Measurements from ENCODE around the gene VPS11.

Gene VPS11

DNA sequence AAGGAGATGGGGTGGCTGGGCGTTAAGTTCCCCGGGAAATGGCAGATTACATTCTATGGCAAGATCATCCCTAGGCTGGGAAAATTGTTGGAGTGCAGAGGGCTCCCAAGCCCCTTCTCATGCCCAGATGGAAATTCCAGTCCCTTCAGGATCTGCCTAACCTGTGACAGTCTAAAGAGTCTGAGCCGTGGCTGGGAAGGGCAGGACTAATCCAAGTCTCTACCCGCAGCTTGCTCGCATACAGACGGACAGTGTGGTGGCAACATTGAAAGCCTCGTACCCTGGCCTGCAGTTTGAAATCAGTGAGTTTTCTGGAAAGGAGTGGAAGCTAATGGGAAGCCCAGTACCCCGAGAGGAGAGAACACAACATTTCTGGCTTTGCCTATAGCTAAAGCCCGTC, 20.8 kb downstream of the VPS11 start:
- TF ChIP-seq, protein P1, sequence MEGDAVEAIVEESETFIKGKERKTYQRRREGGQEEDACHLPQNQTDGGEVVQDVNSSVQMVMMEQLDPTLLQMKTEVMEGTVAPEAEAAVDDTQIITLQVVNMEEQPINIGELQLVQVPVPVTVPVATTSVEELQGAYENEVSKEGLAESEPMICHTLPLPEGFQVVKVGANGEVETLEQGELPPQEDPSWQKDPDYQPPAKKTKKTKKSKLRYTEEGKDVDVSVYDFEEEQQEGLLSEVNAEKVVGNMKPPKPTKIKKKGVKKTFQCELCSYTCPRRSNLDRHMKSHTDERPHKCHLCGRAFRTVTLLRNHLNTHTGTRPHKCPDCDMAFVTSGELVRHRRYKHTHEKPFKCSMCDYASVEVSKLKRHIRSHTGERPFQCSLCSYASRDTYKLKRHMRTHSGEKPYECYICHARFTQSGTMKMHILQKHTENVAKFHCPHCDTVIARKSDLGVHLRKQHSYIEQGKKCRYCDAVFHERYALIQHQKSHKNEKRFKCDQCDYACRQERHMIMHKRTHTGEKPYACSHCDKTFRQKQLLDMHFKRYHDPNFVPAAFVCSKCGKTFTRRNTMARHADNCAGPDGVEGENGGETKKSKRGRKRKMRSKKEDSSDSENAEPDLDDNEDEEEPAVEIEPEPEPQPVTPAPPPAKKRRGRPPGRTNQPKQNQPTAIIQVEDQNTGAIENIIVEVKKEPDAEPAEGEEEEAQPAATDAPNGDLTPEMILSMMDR (IDR thresholded peaks at IDR 0.05; ENCODE audit: borderline replicate concordance, insufficient read depth, low read depth, low read length): no peak
- no peak overlapping the region for H3K4me3 ChIP-seq (ENCODE audit: low read depth, low read length)

DNA sequence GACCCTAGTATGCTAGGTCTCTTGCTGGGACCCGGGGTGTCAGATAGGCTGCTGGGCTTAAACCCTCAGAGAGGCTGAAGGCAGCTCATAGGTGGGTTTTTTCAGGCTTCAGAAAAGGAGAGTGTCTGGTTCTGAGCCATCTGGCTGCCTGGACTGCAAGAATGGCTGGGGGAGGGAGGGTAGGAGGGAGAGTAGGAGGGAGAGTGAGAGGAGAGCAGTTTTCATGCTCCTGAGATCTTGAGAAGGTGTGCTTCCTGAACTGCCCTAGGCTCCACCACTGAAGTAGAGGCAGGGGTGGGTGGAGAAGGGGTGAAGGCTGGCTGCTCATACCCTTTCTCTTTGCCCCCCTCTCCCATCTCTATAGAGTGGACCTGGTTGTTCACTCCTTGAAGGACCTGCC, 21.7 kb downstream of the VPS11 start:
- TF ChIP-seq, protein P1 (IDR thresholded peaks at IDR 0.05; ENCODE audit: borderline replicate concordance, insufficient read depth, low read depth, low read length): no peak
- no peak overlapping the region for H3K4me3 ChIP-seq (ENCODE audit: low read depth, low read length)

DNA sequence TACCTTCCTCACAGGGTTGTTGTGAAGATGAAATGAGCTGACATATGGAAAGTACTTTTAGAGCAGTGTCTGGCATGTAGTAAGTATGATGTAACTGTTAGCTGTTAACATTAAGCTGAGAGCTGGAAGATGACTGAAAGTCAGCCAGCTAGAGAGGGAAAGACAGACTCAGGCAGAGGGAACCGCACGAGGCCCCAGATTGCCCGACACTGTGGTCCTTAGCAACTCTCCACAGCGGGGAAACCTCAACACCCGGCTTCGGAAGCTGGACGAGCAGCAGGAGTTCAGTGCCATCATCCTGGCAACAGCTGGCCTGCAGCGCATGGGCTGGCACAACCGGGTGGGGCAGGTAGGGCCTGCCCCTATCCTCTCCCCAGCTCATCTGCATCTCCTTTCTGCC, 23.6 kb downstream of the VPS11 start:
- TF ChIP-seq, protein P1 (IDR thresholded peaks at IDR 0.05; ENCODE audit: borderline replicate concordance, insufficient read depth, low read depth, low read length): no peak

DNA sequence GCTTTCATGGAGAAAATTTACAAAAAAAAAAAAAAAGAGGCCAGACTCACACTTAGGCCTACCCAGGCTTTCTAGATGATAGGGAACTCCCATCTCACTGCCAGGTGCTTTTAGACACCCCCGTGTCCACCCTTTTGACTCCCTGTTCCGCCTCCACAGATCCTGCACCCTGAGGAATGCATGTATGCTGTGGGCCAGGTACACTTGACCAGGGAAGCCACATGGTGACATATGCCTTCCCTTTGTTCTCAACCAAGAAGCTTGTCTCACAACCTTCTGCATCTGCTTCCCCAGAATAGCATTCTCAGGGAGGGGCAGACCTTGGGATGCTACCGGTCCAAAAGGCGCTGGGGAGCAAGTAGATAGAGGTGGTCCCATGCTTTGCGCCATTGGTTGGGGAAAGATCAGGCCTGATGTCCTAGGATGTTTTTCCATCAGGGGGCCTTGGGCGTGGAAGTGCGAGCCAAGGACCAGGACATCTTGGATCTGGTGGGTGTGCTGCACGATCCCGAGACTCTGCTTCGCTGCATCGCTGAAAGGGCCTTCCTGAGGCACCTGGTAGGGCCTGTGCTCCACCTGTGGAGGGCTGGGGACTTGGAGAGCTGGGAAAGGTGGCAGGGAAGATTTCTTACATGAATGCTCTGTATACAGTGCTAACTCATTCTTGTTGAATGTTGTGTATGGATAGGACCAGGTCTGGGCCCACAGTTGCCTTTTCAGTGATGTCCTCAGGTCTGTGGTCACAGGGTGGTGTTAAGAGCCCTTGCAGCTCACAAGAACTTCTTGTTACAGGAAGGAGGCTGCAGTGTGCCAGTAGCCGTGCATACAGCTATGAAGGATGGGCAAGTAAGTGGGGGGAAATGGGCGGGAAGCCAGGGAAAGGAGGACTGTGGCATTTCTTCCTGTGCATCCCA, 24.6 kb downstream of the VPS11 start:
- TF ChIP-seq, protein P1 (IDR thresholded peaks at IDR 0.05; ENCODE audit: borderline replicate concordance, insufficient read depth, low read depth, low read length): no peak

More for the DNA sequence above, 23.6 kb downstream of the VPS11 start:
- H3K4me3 ChIP-seq (ENCODE audit: low read depth, low read length): no peak overlapping the region

DNA sequence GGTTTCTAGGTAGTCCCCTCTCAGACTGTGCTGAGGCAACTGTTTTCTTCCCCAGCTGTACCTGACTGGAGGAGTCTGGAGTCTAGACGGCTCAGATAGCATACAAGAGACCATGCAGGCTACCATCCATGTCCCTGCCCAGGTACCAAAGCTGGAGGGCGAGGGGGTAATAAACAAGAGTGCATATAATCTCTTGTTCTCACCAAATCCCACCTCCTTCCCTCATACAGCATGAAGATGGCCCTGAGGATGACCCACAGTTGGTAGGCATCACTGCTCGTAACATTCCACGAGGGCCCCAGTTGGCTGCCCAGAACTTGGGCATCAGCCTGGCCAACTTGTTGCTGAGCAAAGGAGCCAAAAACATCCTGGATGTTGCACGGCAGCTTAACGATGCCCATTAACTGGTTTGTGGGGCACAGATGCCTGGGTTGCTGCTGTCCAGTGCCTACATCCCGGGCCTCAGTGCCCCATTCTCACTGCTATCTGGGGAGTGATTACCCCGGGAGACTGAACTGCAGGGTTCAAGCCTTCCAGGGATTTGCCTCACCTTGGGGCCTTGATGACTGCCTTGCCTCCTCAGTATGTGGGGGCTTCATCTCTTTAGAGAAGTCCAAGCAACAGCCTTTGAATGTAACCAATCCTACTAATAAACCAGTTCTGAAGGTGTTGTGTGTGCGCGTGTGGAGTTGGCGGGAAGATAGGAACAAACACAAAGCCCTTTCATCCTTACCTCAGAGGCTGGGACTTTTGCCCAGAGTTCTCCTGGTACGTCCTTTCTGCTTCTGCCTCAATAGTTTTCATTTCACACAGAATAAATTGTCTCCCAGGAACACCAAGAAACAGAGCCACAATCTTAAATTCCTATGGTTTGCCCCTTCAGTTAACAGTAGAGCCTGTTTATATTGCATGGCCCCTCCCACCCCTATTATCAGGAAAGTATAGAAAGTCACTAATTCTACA, 25.5 kb downstream of the VPS11 start:
- TF ChIP-seq, protein P1 (IDR thresholded peaks at IDR 0.05; ENCODE audit: borderline replicate concordance, insufficient read depth, low read depth, low read length): no peak
- H3K4me3 ChIP-seq (ENCODE audit: low read depth, low read length): peak overlapping the region; percentile 78

More for the DNA sequence above, 24.6 kb downstream of the VPS11 start:
- no peak overlapping the region for H3K4me3 ChIP-seq (ENCODE audit: low read depth, low read length)

DNA sequence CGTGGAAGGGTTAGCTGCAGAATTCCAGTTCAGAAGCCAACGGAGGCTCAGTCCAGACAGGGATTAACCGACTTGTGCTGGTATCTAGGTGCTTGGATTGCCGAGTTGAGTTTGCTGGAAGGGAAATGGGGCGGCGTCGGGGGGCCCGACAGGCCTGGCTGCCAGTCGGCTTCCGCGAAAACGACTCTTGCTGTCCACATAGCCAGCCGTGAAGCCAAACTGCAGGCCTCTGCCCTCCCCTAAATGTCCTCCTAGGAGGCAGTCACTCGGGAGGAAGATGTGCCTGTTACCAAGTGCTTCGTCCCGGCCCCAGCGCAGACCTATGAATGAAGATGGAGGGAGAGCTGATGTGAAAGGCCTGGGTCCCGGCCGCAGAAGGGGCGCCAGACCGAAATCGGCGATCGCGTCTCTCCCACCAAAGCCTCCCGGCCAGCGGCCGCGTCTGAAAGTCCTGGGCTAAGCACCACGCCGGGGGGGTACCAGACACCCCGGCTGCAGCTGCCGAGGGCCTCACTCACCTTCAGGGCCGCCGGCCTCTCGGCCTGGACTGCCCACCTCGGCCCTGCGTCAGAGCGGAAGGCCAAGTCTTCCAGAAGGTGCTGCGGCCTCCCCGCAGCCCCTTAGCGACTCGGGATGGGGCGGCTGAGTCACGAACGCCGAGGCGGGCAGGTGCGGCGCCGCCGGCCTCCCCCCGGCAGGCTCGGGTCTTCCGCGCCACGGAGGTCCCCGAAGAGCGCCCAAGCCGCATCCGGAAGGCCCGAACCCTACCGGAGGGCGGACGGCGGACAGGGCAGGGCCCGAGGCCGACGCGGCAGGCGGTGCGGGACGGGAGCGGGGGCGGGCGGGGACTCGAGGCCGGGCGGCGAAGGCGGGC, 26.6 kb downstream of the VPS11 start:
- TF ChIP-seq, protein P1 (IDR thresholded peaks at IDR 0.05; ENCODE audit: borderline replicate concordance, insufficient read depth, low read depth, low read length): no peak
- H3K4me3 ChIP-seq (ENCODE audit: low read depth, low read length): peak overlapping the region; percentile 78

Measured in GM12875 (cell line).